Stimulated activated CD8-positive, alpha-beta memory T cell treated with anti-CD3 and anti-CD28 coated beads, Interleukin-4, amount 100 ng/mL, for 24 hours (primary cell): Measurements from ENCODE around the gene ZDHHC11.
"Not testable (repeated sequence)": the region's sequence is repeated elsewhere in the genome, so short reads cannot be mapped to it uniquely, and the experiment has no call there.

ENCODE experiments used
- DNase-seq: peaks from one replicate; pipeline ENCODE4 v3.0.0-alpha.2; 2020; ENCODE audit warnings: low read depth

The ZDHHC11 gene

DNA sequence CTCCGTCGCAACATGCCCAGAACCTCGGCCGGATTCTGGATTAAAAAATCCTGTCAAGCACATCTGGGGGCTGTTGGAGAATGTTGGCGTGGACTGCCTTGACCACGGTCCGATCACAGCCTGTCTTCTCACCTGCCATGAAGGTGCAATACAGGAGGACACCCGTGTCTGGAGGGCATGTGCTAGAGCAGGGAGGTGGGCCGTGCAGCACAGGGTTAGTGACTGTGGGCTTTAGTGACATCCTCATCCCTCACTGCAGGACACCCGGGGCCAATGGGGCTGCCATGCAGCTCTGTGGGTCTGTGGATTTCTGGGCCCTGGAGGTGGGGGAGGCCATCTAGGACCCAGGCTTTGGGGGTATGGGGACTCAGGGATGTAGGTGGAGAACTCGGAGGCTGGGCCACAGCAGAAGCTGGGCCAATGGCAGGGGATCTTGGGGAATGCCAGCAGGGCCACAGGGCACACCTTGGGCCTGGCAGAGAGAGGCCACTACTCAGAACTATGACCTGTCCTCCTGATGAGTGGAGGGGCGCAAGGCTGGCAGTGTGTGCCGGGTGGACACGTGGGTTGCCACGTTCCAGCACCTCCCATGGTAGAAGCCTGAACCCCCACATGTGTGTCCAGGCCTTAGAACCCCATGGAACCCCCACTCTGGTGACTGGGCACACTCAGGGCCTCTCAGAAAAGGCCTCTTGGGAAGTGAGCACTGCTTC, 89.6 kb downstream of the ZDHHC11 start:
- DNase-seq = no peak

DNA sequence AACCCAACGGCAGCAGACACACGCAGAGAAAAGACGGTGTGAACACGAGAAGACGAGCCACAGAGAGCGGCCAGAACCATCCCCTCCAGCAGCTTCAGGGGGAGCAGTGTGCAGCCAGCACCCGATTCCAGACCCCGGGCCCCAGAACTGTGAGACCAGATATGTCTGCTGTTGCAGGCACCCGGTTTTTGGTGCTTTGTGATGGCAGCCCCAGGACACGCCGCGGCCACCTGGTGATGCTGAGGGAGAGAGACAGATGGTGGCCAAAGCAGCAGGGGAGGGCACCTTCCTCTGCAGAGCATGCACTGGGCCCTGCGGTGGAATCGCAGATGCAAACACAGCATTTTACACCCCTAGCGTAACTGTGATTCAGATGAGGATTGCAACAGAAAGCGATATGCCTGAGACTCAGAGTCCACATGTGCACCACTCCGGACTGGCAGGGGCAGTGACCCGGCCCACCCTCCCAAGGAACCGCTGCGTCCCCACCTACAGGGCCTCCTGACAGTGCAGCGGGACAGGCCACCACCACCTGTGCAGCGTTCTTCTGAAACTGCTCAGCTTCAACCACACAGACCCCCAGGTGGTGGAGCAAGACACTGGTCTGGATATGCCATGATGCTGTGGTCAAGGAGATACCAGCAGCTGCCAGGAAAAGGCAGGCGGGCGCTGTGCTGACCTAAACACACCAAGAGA, 90.3 kb downstream of the ZDHHC11 start:
- DNase-seq = no peak

DNA sequence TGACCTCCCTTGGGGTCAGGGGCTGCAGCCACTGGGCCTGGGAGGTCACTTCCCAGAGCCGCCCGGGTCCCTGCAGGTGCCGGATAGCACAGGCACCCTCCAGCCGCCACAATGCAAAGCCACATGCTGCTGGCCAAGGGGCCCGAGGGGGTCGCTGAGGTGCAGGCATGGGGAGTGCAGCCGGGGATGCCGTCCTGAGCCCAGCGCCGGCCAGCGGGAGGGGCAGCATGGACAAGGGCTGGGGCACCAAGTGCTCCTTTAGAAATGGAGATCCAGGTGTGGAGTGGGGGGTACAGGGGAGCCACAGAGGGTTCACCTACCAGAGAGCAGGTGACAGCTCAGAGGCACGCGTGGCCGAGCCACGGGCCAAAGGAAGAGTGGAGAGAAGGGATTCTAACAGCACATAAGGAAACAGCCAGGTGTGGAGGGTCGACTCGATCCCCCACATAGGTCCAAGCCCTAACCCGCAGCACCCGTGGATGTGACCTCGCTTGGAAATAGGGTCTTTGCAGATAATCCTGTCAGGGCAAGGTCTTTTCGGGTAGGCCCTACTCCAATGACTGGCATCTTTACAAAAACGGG, 90.9 kb downstream of the ZDHHC11 start:
- DNase-seq = no peak

DNA sequence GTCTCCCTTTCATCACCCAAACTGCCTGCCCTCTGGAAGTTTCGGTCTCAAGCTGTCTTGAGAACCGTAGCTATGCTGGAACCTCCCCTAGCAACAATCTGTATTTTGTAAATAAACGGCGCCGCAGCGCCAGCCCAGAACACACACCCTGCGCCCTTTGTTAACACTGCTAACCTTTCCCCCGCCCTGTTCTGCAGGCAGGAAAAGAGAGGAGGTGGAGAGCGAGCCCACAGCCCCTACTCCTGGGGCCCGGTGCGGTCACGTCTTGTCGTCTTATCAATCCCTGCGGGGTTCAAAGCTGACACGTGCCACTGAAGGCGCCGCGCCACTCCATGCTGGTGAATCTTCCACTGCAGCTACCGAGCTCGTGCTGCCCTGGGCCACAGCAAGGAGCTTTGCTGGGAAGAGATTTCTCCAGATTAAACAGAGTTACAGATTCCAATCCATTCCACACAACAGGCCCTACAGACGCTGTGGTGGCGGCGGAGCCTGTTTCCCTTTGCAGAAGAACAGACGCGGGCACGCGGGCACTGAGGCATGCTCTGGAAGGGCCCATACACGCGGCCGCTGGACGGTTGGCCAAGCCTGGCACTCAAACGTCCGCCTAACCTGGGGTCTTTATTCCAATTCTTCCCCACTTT, 91.6 kb downstream of the ZDHHC11 start:
- DNase-seq = no peak

DNA sequence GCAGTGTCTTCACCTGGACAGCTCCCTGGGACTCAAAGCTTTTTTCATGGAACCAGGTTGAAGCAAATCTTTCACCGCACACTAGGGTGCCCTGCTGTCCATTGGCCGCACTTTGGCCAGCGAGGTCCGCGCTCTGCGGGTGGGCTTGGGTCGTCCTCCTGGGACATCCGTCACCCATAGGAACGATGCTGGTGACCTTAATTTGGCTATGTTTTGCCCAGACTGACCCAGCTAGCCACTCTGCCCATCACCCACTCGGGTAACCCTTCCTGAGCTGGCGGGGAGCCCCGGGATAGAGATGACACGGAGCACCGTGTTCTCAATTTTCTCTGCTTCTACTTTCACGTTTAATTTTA, 92.1 kb downstream of the ZDHHC11 start:
- DNase-seq = no peak

DNA sequence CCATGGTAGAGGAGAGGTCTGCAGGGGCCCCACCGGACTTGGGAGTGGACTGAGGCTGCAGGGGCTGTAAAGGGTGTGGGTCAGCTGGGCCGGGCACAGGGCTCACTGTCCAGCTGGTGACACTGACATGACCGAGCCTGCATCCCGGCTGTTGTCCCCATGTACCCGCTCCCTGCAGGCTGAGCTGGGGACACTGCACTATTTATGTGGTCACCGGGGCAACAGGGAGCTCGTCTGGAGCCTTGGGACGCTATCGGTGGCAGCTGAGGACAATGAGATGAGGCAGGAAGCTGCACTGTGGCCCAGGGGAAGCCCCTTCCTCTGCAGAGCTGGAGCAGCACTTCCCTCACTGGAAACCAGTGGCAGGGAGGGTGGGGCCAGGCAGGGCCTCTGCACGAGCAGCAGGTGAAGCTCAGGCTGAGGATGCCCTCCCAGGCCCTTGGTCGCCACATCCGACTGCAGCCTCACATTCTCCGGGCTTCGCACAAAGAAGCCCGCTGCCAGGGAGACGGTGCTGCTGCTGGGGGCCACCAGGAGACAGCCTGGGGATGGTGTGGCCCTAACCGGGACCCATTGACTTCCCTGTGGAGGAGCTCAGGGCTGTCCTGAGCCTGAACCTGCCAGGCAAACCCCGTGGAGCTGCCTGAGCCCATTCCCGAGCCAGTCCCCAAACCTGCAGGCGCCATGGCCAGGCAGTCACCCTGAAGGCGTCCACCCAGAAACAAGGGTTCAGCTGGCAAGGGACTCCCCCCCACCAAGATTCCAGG, 92.7 kb downstream of the ZDHHC11 start:
- DNase-seq = no peak

DNA sequence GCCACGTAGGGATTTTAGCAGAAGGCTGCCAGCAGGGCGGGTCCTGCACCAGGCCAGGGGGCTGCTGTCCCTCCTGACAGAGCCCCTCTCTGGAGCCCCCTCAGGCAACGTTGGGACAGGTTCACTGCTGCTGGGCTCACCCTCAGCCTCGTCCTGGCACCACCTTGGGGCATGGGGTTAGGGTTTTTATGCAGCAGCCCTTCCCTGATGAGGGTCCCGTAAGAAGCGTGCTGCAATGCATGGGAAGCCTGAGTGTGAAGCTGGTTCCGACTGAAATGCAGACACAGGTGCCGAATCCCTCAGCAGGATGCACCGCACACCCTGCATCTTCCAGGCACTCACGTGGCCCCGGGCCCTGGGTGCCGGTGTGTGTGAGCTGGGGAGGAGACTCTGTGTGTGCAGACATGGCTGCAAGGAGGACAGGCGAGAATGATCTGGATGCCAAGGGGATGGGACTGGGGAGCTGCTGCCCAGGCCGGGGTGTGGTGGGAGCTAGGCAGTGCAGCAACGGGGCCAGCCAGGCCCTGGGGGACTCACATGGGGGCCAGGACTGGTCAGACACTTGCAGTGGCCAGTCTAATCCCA, 93.3 kb downstream of the ZDHHC11 start:
- no peak for DNase-seq

DNA sequence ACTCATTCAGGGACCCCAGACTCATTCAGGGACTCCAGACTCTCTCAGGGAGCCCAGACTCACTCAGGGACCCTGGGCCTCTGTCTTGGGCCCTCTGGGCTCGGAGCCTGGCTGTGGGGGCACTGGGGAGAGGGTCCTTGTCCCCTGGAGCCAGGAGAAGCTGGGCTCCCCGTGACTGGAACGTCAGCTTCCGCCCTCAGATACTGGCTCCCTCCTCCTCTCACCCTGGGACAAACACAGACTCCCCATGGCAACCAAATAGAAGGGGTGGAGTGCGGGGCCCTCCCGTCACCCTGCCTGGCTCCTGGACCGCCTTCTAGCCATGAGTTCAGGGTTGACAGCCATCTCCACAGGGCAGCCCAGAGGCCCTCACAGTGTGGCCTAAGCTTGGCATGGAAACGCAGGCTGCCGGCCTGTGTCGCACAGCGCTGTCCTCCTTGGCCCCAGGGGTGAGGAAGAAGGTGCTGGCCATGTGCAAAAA, 93.9 kb downstream of the ZDHHC11 start:
- DNase-seq = no peak

DNA sequence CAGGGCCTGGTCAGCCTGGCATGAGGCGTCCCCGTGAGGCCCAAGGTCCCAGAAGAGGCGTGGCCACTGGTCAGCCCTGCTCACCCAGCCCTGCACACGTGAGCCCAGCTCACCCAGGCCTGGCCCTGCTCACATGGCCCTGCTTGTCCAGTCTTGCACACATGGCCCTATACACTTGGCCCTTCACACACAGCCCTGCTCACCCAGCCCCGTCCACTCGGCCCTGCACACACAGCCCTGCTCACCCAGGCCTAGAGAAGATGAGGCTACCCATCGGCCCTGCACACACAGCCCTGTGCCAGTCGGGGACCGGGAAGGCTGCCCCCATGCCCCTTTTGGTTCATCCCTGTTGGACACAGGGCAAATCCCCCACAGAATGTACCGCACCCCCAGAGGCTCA, 94.6 kb downstream of the ZDHHC11 start:
- DNase-seq = no peak

DNA sequence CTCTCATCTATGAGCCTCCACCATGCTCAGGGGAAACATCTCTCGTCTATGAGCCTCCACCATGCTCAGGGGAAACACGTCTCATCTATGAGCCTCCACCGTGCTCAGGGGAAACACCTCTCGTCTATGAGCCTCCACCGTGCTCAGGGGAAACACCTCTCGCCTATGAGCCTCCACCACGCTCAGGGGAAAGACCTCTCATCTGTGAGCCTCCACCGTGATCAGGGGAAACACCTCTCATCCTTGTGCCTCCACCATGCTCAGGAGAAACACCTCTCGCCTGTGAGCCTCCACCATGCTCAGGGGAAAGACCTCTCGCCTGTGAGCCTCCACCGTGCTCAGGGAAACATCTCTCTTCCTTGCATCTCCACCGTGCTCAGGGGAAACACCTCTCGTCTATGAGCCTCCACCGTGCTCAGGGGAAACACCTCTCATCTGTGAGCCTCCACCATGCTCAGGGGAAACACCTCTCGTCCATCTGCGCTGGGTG, 96.6 kb downstream of the ZDHHC11 start:
- not testable (repeated sequence) for DNase-seq

DNA sequence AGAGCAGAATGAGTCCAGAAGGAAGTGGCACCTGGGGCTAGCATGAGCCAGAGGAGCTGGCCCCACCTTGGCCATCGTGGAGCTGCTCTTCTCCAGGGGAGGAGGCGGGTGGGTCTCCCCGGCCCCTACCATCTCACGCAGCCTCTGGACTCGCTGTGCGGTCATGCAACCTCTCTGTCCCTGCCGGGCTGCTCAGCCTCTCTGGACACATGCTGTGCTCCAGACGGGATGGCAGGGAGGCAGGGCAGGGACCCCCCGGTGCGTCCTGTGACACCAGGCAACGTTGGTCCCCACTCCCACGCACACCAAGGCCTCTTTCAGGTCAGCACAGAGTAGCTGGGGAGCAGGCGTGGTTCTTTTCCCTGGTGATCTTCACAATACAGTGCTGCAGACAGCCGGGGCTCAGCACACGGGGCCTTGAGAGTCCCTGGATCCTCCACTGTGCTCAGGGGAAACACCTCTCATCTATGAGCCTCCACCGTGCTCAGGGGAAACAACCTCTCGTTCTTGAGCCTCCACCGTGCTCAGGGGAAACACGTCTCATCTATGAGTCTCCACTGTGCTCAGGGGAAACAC, 97.1 kb downstream of the ZDHHC11 start:
- DNase-seq = not testable (repeated sequence)

DNA sequence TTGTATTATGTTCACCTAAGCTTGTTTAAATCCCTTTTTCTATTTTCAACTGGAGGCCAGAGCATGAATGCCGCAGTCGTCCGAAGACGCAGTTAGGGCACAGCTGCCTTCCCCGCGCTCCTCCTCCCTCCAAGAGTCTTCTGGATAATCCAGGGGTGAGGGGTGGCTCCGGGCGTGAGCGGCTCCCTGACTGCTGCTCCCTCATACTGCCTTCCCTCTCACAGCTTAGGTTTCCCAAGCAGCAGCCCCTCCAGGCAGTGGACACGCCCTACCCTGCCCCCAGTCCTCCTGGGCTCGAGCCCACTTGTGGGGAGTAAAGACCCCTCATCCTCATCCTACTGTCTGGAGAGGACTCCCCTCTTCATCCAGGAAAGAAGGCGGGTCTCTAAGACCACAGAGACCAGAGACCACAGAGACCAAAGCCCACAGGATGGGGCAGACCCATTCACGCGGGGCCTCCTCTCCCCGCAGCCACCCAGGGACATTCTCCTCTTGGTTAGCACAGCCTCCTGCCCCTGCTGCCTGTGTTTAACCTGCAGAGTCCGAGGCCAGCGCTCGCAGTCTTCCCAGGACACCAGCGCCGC, 98.2 kb downstream of the ZDHHC11 start:
- not testable (repeated sequence) for DNase-seq

DNA sequence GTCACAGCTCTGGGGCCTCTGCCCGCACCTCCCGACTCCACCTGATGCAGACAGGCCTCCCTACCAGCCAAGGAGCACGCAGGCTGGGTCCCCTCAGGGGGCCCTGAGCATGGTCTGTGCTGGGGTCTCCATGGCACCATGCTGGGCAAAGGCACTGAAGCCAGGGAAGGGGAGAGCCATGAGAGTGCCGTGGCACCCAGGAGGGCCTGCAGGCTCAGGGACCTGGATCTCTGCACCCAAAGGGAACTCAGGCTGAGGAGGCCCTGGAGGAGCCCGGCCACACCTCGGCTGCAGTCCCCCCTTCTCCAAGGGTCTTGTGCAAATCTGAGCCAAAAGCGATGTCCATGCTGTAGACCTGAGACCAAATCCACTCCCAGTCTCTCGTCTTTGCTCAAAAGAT, 98.8 kb downstream of the ZDHHC11 start:
- DNase-seq = not testable (repeated sequence)

DNA sequence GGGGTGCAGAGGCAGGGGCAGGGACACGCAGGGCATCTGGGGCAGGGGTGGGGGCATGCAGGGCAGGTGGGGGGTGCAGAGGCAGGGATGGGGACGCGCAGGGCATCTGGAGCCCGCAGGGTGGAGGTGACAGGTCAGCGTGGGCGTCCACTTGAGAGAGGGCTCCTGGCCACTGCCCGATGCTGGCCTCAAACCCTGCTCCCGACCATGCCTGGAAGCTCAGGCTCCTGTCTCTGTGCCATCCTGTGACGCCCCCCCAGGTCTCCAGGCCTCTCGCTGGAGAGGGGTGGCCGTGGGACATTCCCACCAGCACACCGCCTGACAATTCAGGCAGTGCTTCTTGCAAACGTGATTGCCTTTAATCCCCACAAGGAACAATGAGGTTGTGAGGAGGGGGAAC, 99.3 kb downstream of the ZDHHC11 start:
- no peak for DNase-seq

DNA sequence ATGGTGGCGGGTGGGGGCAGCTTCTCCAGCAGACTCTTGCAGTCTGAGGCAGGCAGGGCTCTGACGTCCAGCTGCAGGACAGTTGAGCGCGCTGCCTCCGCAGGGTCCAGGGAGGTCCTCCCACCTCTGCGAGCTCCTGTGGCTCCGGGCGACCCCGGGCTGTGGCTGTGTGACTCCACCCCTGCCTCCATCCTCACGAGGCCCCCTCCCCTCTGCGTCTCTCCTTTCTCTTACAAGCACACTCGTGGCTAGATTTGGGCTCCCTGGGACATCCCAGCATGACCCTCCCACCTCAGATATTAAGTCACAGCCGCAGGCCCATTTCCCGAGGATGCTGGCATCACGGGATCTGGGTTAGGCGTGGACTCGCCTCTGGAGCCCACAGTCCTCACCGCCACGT, 100.6 kb downstream of the ZDHHC11 start:
- not testable (repeated sequence) for DNase-seq

DNA sequence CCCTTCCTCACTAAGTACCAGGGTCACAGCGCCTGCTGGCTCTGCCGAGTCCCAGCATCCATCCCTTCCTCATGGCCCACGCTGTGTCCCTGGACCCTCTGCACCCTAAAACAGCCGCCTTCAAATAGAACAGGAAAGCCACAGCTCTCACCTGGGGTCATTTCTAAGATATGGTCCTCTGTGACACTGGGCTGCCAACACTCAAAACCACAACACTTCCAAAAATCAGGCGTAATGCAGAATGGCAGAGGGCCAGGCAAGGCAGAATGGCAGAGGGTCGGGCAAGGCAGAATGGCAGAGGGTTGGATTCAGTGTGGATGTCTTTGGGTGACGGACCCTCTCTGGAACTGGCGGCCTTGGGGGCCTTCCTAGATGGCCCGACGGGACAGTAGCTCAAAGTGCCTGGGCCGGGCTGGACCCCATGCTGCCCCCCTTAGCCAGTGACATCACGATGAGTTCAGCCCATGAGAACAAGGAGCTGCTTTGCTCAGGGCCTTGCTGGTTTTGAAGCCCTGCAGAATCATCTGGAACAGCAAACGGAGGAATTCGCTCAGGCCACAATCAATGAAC, 101.6 kb downstream of the ZDHHC11 start:
- DNase-seq = no peak

DNA sequence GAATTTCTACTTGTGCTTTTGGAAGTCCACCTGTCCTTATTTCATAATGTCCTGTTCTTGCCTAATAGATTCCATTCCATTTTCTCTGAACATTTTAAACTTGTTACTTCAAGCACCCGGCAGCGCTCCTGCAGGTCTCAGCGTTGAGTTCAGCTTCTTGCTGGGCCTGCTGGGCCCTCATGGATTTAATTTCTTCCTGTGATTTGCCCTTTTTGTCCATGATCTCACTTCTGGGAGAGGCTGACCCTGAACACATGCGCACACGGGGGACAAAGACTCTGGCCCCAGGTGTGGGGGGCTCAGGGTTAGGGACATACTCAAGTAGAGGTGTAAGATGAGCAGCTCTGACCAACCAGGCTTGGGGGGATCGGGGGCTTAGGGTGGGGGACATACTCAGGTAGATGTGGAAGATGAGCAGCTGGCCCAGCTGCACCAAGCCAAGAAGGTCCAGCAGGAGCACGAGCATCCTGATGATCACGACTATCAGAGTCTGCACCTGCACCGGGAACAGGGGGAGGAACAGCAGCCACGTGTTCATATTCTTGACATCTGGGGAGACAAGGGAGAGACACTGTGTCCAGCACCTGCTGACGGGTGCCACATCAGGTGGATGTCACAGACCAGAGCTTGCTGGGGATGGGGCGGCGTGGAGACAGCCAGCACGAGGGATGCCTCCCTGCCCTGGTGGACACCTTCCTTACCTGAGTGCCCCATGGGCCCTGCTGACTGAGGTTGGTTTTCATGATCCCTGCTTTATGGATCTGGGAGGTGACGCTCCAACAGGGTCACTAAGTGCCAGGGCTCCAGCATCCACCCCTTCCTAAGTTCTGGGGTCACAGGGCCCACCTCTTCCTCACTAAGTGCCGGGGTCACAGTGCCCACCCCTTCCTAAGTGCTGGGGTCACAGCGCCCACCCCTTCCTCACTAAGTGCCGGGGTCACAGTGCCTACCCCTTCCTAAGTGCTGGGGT, 102.5 kb downstream of the ZDHHC11 start:
- DNase-seq = not testable (repeated sequence)

DNA sequence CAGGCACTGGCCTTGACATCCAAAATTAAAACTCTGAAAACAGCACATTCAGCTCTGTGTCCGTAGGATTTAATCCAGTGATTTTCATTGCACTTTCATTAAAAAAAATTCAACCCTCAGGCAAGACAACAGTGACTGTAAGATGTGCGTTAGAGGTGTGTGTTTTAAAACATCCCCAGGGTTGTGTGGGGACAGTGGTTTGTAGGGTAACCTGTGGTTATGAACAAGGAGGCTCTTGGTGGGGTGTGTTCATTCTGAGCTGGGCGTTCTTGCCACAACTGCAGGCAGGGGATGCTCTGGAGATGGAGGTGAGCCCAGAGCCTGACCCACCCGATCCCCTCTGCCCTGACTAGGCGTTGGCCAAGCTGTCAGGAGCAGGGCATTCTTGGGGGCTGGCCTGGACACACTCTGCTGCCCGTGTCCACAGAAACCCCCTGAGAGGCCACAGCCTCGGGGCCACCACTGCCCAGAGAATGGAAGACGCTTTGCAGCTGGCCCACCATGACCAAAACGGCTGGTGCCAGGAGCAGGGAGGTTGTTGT, 103.4 kb downstream of the ZDHHC11 start:
- not testable (repeated sequence) for DNase-seq

DNA sequence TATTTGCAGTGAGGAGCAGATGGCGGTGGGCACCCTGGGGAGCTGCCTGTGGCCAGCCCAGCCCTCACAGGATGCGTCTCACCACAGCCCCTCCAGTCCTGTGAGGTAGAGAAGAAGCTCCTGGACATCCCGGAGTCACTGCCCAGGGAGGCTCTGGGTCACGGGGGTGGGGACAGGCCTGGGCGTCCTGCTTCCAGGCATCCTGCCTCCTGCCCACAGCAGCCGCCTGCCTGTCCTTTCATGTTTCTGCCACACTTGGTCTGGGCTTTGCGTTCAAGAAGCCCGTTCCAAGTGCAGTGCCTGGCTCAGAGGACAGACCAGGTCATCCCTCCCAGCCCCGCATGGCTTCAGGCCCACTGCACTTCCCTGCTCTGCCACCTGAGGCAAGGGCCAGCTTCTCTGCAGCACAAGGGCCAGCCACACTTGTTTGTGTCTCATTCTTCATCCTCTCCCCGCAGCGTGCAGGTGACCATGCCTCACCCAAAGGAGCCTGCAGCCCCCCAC, 104.5 kb downstream of the ZDHHC11 start:
- no peak for DNase-seq
